Stimulated activated CD4-positive, alpha-beta T cell treated with anti-CD3 and anti-CD28 coated beads, Interleukin-15, amount 100 ng/mL, for 24 hours (primary cell): ENCODE data around the gene KLF6.
"Not testable (repeated sequence)": the region's sequence is repeated elsewhere in the genome, so short reads cannot be mapped to it uniquely, and the experiment has no call there.

Source experiments
- DNase-seq: peaks from one replicate; pipeline ENCODE4 v3.0.0-alpha.2; 2020

Gene KLF6

DNA sequence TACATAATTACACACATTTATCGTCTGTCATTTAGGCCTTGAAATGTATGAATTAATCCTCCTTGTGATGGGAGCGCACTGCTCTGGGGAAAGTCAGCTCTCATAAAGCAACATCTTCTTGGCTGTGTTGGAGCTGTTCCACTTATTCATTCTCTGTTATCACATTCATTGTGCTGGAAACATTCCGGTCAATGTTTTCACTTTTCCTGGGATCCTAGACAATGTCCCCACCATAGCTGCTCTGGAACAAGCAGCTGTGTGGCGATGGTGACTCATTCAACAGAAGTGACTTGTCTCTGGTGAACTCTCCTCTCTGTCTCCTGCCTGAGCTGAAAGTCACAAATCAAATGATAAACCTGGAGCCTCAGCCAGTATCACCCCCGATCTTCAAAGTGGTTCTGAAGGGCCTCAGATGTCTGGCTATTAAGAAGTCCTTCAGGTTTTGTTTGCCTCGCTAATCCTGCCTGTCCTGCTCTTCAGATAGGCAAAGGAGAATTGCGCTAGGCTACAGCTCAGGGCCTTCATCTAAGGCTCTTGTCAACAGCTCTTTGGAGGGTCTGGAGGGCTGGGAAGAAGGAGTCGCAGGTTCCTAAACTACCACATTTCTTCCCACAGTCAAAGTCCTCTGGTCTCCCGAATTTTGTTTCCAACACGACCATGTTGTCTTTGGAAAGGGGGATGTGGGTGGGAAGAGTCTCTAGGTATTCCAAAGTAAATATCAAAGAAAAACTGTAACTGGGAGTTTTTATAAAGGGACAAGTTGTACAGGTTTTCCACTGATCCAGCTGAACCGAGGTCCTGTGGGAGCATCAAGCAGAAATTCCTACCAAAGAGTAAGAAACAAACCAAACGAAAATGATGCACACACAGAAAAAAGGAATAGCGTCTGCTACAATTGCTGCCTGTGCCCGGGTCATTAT lies 29.3 kb downstream of the KLF6 start:
- peak; percentile 29 for DNase-seq

DNA sequence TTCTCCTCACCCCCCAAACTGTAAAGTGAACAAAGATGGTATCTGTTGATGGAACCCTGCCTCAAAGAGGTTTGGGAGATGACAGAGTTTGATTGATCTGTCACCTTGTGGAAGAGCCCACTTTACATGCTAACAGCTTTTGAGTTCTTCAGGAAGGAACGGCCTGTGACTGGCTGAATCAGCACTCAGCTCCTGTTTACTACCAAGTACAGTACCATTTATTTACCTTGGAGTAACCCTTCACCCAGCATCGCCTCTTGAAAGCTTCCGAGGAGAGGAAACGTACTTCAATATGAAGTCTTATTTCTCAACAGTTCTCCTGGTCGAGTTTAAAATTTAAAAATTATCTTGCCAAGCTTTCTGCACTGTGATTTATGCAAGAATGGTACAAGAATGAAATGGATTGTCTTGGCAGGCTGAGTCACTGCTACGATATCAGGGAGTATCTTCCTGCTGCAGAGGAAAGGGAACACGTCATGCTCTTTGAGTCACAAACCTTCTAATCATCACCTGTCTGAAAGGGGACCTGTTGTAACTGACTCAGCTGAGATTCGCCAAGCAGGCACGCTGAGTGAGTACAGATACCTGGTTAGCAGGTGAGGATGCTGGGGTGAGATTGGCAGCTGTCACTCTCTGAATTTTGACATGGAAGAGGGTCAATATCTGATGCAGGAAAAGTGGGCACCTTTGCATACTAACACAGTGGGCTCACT lies 30.1 kb downstream of the KLF6 start:
- peak; percentile 29 for DNase-seq

DNA sequence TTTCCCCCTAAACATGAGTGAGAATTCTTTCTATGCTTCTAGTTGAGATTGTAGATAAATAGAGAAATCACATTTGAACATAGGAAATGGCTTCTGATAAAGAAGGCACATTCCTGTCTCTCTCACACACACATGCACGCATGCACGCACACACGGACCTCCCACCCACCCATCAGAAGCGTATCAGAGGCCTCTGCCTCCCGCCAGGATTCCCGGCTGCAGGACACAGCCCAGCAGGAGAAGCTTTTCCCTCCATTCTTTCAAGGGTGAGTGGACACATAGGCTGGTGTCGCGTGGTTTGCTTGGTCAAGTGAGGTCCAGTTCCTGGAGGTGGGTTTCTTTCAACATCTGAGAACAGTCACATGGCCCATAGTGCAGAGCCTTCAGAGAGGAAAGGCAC lies 34.2 kb downstream of the KLF6 start:
- no peak for DNase-seq

DNA sequence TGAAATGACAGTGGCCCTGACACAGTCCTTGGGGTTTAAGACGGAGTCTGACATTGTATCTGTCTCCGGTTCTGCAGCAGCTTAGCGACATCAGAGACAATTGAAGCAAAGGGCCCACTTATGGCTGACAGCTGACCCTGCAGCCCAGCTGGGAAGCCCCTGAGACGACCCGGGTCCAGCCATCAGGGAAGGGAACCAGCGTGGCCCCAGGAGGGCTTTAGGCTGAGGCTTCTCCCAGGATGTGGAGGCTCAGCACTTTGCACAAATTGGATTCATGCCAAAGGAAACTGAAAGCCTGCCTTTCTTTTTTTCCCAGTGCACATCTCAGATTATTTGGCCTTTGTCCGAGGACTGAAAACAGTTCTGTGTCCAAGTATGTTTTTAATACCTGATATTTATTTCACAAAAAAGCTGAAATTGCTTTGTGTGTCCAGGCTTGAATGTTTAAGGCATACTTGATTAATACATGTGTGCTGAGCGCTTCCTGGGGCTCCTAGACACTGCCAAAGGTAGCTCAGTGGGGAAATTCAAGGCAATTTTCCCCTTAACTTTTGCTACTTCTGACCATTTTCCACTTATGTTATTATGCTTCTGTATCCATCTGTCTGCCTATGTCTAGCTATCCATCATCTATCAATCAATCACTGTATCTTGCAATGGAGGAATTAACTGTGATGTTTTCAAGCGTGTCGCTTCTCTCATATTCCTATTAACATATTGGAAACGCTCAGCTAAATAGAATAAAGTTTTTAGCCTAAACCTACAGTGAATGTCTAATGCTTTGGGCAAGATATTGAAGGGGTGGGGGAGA lies 34.8 kb downstream of the KLF6 start:
- DNase-seq, result no peak

DNA sequence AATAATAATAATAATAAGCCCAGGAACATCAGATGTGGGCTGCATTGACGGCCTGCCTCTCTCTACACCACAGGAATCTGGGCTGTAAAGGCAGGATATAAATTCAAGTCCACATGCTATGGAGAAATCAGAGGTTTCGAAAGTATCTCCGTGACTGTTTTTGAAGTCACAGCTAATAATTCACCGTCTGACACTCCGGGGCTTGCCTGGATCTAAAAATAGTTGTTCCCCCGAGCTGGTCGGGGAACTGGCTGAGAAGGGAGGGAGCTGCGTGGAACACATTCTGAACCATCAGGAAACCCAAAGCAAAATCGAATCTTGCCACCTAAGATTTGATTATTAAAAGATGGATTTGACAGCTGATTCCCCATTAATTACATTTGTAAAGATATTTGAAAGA lies 35.4 kb downstream of the KLF6 start:
- no peak for DNase-seq

DNA sequence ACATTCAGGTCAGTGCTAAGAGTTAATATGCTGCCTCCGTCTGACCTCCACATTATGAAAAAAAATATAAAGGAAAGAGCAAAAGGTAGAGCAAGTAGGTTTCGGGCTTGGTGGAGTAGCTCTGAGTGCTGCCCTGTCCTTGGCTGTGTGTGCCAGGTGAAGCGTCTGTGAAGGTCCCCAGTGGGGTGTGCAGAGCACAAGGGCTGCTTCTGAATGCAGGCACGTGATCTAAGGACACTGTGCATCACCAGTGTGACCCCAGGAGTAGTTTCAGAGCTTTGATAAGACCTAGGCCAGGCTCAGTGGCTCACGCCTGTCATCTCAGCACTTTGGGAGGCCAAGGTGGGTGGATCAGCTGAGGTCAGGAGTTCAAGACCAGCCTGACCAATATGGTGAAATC lies 36.0 kb downstream of the KLF6 start:
- no peak for DNase-seq

DNA sequence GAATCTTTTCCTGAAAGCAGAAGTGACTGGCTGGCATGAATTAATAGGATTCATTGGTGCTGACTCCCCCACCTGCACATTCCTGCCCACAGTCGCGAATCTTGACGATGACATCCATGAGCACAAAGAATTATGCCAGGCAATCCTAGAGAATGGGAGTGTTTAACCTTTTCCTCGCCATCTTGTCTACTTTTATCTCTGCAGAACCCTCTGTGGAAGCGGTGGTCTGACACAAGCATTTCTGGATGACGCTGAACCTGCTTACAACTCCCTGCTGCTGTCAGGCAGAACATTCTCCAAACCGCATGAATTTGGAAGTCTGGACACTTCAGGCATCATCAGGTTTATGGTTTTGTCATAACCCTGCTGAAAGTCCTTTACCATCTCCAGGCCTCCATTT lies 36.5 kb downstream of the KLF6 start:
- DNase-seq, result no peak

DNA sequence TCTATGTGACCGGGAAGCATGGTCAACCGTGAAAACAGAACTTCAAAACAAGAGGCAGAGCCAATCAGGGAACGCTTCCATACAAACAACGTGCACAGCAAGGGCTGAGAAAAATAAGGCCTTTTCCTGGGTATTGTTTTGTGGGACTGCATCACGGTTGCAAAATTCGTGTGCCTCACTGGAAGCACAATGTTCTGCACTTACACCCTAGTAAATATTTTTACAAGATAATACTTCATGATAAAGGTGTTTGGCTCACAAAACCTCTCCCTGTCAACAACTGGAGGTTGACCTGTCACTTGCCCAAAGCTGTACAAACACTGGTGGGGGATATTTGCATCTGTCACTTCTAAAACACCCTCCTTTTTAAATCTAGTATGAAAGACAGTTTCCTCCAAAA lies 37.0 kb downstream of the KLF6 start:
- DNase-seq, result no peak

DNA sequence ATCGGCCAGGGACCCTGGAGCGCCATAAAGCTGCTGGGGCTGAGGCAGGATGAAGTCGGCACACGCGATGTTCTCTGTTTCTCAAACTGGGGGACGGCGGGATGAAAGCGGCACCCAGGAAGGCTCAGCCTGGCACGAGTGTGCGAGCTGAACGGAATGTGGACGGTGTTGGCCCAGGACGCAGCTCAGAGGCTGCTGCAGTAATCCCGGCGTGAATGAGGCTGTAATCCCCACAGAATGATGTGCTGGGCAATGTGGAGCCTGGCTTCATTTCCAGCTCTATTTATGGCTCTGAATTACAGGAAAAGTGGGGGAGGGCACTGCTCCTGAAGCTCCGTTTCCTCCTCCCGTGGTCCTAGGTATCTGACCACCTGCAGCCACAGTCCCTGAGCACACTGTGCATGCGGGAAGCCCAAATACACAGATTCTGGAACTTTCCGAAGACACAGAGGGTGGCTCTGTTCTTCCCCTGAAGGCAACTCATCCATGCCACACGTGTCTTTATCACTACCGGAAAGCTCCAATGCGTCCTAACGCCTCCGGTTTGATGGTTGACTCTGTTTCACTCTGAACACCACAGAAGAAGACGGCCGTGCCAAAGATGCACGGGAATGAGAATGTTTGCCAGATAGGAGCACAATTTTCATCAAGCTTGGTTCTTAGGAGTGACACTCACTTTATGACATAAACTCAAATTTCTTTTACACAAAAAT lies 37.6 kb downstream of the KLF6 start:
- DNase-seq, result no peak

DNA sequence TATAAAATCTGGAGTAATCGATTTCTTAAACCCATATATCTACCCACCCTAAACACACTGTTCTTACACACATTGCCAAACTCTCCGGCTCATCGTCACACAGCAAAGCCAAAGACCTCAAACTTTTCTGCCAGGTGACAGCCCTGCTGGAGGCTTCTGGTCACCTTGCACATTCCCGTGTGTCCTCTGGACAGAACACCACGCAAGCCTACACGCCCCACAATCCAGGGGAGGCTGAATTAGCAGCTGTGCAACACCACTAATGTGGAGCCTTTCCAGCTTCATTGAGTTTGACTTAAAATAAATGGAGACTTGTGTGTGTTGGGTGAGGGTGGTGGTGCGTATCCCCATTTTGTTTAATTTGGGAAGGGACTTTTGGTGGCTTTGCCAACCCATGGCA lies 38.4 kb downstream of the KLF6 start:
- no peak for DNase-seq

DNA sequence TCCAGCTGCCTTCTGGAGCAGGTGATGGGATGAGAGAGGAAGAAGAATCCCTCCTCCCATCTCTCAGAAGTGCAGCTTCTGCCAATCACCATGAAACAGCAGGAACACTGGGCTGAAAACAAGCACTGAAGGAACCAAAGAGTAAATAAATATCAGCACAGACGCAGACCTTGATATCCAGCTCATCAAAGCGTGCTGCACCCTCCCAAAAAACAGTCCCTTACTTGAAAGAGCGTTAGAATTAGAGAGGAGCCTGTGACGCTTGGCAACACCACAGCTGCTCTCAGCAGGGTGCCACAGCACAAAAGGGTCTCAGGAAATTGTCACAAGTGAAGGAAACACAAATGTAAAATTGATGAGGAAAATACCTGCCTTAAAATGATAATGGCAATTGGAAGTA lies 39.5 kb downstream of the KLF6 start:
- no peak for DNase-seq

DNA sequence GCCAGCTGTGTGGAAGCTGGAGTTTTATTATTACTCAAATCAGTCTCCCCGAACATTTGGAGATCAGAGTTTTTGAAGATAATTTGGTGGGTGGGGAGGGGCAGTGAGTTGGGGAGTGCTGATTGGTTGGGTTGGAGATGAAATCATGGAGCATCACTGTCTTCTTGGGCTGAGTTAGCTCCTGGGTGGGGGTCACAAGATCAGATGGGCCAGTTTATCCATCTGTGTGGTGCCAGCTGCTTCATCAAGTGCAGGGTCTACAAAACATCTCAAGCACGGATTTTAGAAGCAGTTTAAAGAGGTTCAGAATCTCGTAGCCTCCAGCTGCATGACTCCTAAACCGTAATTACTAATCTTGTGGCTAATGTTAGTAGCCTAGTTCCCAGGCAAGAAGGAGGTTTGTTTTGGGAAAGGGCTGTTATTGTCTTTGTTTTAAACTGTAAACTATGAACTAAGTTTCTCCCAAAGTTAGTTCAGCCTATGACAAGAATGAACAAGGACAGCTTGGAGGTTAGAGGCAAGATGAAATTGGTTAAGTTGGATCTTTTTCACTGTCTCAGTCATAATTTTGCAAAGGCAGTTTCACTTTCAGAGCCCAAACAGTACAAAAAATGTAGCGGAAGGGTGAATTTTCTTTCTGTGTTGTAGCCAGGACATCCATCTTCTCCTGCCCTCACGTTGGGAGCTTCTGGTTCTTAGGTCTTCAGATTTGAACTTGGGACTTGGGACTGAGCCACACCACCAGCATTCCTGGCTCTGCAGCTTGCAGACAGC lies 43.1 kb downstream of the KLF6 start:
- DNase-seq, result no peak

DNA sequence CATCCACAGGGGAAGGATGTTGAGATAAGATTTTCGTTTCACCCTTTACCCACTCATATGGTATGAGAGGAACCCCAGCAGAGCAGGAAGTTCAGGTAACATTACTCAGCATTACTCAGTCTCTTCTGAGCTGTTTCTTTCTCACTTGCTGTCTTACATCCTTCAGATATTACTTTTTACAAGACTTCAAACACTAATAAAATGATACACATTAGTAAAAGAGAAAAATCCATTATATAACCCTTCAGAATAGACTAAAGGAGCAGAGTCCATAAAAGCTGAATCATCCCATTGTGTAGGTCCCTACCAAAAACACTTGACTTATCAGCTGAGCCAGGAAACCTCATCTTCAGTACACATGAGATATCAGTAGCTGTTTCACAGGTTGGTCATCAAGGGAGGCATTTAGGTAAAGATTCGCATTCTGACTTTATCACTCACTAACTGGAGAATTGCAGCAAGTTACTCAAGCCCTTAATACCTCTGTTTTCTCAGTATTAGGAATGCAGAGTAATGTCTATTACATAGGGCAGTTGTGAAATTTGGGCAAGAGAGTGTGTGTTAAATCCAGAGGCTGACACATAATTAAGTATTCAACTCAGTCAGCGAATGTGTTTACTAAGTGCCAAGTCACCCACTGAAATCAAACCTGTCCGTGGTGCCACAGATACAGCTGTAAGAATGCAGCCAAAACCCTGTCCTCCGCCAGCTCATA lies 44.7 kb downstream of the KLF6 start:
- DNase-seq, result no peak

DNA sequence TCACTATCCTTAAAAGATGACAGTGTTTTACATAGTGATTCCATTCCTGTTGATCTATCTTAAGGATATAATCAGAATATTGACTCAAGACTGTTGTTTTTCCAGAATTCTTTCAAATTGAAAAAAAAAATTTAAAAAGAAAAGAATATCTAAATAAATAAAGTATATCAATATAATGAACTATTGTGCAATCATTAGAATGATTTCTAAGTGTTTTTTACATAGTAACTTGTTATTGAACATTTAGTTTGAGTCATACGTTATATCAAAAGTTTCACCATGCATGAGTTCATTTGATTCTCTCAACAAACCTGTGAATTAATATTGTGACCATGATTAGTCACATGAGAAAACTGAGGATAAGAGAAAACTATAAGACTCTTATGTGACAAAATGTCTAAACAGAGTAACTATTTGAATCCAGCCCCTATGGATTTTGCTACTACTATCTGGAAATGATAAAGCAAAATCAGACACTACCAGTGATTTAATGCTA lies 46.1 kb downstream of the KLF6 start:
- DNase-seq, result no peak

DNA sequence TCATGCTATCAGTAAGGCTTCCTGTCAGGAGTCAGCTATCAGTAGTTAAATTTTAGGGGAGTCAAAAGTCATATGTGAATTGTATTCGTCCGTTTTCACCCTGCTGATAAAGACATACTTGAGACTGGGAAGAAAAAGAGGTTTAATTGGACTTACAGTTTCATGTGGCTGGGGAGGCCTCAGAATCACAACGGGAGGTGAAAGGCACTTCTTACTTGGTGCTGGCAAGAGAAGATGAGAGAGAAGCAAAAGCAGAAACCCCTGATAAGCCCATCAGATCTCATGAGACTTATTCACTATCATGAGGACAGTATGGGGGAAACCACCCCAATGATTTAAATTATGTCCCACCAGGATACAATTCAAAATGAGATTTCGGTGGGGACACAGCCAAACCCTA lies 47.1 kb downstream of the KLF6 start:
- DNase-seq, result no peak

DNA sequence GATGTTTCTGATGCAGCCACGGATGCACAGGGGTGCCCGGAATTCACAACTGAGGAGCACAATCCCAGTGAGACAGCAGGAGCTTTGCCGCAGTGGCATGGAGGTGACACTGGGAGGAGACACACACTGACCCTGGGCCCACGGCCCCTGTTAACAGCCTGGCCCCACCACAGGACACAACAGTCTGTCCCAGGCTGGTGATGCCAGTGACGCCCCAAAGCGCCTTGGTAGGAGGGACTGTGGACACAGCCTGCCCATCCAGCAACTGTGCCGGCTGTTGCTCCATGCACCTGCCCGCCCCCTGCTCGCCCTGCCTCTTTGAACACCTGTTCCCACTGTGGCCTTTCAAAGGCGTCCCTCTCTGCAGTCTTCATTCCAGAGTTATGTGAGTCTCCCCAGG lies 49.8 kb downstream of the KLF6 start:
- DNase-seq, result no peak

DNA sequence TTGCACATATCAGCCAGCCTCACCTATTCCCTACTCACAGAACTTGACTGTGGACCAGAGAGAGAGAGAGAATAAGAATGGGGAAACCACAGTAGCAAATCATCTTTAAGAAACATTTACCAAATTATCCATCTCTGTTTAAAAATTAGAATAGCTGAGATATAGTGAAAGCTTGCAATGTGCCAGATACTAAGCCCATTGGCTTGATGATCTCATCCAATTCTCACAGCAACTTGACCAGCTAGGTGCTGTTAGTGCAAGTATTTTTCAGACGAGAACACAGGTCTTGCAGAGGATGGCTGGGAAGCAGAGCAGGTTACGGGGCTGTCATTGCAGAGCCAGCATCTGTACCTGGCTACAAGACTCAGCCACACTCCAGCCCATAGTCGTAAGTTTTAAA lies 50.9 kb downstream of the KLF6 start:
- no peak for DNase-seq

DNA sequence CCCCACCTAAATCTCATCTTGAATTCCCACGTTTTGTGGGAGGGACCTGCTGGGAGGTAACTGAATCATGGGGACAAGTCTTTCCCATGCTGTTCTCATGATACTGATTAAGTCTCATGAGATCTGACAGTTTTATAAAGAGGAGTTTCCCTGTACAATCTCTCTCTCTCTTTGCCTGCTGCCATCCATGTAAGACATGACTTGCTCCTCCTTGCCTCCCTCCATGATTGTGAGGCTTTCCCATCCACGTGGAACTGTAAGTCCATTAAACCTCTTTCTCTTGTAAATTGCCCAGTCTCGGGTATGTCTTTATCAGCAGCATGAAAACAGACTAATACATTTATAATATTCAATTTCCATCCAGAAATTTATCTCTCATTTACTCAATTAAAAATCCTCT lies 52.8 kb downstream of the KLF6 start:
- DNase-seq, result not testable (repeated sequence)

DNA sequence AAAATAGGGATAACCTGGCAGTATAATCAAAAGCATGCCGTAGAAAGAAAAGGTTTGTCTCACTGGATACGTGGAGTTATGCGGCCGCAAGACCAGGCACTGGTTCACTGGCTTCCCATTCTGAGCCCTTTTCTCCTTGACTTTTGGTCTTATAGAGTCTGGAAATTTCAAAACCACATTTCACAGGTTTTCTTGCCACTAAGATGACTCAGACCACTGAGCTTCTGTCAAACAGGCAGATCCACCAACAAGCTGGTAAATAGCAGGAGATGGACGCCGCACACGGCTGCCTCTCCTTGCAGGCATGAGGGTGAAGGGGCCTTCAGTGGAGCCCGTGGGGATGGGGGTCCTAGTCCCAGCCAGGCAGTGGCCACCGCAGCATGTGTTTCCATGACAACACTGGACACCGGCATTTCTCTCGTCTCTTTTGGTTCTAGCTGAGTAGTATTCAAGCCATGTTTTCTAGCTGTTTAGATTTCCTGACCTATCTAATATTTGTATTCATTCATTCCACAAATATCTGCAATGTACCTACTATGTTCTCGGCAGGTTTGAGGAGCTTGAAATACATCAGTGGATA lies 55.5 kb downstream of the KLF6 start:
- DNase-seq, result no peak

DNA sequence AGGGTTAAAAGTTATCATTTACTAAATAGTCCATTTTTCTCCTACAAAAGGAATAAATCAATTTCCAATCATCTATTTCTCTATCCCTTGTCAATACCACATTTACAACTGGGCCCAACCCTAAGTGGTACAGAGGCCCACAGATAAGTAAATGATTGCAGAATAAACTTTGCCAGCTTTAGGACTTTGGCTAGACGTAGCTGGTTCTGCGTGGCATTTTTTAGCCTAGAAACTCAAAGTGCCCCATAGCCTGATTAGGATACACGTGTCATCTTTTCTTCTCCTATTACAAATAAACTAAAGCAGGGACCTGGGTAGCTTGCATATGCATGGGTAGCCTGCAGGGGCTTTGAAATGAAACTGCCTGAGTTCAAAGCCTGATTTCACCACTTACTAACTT lies 56.4 kb downstream of the KLF6 start:
- DNase-seq, result no peak

DNA sequence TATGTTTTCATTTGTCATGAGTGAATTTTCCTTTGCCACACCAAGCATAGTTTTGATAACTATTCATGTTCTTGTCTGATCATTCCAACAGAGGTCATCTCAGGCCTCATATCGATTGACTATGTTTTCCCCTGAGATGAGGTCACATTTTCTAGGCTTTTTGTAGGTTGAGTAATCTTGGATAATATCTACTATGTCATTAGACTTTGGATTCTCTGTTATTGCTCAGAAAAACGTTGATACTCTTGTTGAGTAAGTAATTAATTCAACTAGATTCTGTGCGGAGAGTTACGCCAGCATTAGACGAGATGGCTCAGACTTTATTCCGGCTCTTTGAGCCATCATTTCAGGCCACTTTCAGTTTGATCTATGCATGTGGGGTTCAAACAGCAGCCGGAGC lies 57.7 kb downstream of the KLF6 start:
- no peak for DNase-seq
